Measurements from ENCODE around the gene ECI1. TPM values are rescaled to one million over a fixed set of nuclear protein-coding genes. Genes with fewer than 3 reads are reported as not detected.

ECI1 gene
- total and polyA plus RNA-seq, 2 experiments from 2014 or later, result 118 to 143 TPM

DNA sequence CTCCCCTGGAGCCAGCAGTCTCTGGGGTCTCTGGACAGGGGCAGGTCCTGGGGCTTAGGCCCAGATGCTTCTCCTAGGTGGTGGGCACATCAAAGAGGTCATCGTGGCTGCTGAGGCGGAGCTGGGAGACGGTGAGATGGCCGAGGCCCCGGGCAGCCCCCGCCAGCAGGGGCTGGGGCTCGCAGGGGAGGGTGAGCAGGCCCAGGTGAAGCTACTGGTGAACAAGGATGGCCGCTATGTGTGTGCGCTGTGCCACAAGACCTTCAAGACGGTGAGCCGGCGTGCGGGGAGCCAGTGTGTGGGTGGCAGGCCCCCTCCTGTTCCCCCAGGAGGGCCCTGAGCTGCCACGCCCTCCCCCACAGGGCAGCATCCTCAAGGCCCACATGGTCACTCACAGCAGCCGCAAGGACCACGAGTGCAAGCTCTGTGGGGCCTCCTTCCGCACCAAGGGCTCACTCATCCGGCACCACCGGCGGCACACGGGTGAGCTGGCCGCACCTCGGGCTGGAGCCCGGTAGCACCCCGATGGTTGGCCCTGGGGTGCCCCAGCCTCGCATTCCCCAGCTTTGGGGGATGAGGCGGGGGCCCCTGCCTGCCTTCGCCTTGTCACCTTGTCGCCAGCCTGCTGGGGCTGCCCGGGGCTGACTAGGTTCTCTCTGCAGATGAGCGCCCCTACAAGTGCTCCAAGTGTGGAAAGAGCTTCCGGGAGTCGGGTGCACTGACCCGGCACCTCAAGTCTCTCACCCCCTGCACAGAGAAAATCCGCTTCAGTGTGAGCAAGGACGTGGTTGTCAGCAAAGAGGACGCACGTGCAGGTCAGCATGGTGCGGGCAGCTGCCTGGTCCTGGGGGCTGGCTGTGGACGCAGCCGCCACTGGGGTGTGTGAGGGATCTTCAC, 19.0 kb downstream of the ECI1 start:
- Histone ChIP-seq H3K4me1 (ENCODE audit: insufficient read depth) (no peaks in the 10 kb centered on the region), H3K9me2 (ENCODE audit: insufficient read depth) (no peaks in the 10 kb centered on the region), H2AFZ (no peak overlapping the region), H3K4me3 (no peak overlapping the region), H3F3A (replicated peaks; ENCODE audit: low read depth) (no peaks in the 10 kb centered on the region), H3K79me2 (replicated peaks; ENCODE audit: insufficient read depth) (peaks cover 7% of the 10 kb centered on the region), H3K27ac (ENCODE audit: low read depth) (no peak overlapping the region), H3K4me2 (no peak overlapping the region), H3K36me3 (ENCODE audit: insufficient read depth) (0 out of 2 replicates have a peak, but pooled peaks cover 5% of the 10 kb centered on the region), H4K20me1 (replicated peaks; ENCODE audit: insufficient read depth) (no peaks in the 10 kb centered on the region; the same call in 1 of the 2 replicates), H3K27me3 (ENCODE audit: insufficient read depth) (peaks cover 12% of the 10 kb centered on the region)
- Mint-ChIP-seq H3K36me3 (ENCODE audit: low read depth) (peaks cover 9% of the 10 kb centered on the region; the same call in 2 of the 3 replicates), H3K4me3 (no peak overlapping the region), H3K9me3 (no peaks in the 10 kb centered on the region), H3K27ac (no peak overlapping the region), H3K4me1 (no peaks in the 10 kb centered on the region), H3K27me3 (ENCODE audit: insufficient read depth, low read depth, poor library complexity) (peaks cover 17% of the 10 kb centered on the region)
- TF ChIP-seq, protein P1, sequence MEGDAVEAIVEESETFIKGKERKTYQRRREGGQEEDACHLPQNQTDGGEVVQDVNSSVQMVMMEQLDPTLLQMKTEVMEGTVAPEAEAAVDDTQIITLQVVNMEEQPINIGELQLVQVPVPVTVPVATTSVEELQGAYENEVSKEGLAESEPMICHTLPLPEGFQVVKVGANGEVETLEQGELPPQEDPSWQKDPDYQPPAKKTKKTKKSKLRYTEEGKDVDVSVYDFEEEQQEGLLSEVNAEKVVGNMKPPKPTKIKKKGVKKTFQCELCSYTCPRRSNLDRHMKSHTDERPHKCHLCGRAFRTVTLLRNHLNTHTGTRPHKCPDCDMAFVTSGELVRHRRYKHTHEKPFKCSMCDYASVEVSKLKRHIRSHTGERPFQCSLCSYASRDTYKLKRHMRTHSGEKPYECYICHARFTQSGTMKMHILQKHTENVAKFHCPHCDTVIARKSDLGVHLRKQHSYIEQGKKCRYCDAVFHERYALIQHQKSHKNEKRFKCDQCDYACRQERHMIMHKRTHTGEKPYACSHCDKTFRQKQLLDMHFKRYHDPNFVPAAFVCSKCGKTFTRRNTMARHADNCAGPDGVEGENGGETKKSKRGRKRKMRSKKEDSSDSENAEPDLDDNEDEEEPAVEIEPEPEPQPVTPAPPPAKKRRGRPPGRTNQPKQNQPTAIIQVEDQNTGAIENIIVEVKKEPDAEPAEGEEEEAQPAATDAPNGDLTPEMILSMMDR (conservative IDR thresholded peaks at IDR 0.05; ENCODE audit: low read depth in 2 of 2), result no peak
- TF ChIP-seq POLR2AphosphoS5 (IDR thresholded peaks at IDR 0.05; ENCODE audit: low read depth), result no peak
- no peak for TF ChIP-seq JUNB (IDR thresholded peaks at IDR 0.05; ENCODE audit: unreplicated experiment)
- TF ChIP-seq STAT1 (IDR thresholded peaks at IDR 0.05; ENCODE audit: unreplicated experiment), result no peak
- no peak for TF ChIP-seq ETS1 (IDR thresholded peaks at IDR 0.05)
- no peak for TF ChIP-seq REST (IDR thresholded peaks at IDR 0.05; ENCODE audit: unreplicated experiment)
- TF ChIP-seq ZNF114 (CRISPR knock-in tag; IDR thresholded peaks at IDR 0.05), result no peak
- no peak for TF ChIP-seq CREB1 (CRISPR knock-in tag; IDR thresholded peaks at IDR 0.05; ENCODE audit: low read depth)
- TF ChIP-seq EZH2 (IDR thresholded peaks at IDR 0.05; ENCODE audit: low read depth, unreplicated experiment), result no peak
- TF ChIP-seq, protein P2, sequence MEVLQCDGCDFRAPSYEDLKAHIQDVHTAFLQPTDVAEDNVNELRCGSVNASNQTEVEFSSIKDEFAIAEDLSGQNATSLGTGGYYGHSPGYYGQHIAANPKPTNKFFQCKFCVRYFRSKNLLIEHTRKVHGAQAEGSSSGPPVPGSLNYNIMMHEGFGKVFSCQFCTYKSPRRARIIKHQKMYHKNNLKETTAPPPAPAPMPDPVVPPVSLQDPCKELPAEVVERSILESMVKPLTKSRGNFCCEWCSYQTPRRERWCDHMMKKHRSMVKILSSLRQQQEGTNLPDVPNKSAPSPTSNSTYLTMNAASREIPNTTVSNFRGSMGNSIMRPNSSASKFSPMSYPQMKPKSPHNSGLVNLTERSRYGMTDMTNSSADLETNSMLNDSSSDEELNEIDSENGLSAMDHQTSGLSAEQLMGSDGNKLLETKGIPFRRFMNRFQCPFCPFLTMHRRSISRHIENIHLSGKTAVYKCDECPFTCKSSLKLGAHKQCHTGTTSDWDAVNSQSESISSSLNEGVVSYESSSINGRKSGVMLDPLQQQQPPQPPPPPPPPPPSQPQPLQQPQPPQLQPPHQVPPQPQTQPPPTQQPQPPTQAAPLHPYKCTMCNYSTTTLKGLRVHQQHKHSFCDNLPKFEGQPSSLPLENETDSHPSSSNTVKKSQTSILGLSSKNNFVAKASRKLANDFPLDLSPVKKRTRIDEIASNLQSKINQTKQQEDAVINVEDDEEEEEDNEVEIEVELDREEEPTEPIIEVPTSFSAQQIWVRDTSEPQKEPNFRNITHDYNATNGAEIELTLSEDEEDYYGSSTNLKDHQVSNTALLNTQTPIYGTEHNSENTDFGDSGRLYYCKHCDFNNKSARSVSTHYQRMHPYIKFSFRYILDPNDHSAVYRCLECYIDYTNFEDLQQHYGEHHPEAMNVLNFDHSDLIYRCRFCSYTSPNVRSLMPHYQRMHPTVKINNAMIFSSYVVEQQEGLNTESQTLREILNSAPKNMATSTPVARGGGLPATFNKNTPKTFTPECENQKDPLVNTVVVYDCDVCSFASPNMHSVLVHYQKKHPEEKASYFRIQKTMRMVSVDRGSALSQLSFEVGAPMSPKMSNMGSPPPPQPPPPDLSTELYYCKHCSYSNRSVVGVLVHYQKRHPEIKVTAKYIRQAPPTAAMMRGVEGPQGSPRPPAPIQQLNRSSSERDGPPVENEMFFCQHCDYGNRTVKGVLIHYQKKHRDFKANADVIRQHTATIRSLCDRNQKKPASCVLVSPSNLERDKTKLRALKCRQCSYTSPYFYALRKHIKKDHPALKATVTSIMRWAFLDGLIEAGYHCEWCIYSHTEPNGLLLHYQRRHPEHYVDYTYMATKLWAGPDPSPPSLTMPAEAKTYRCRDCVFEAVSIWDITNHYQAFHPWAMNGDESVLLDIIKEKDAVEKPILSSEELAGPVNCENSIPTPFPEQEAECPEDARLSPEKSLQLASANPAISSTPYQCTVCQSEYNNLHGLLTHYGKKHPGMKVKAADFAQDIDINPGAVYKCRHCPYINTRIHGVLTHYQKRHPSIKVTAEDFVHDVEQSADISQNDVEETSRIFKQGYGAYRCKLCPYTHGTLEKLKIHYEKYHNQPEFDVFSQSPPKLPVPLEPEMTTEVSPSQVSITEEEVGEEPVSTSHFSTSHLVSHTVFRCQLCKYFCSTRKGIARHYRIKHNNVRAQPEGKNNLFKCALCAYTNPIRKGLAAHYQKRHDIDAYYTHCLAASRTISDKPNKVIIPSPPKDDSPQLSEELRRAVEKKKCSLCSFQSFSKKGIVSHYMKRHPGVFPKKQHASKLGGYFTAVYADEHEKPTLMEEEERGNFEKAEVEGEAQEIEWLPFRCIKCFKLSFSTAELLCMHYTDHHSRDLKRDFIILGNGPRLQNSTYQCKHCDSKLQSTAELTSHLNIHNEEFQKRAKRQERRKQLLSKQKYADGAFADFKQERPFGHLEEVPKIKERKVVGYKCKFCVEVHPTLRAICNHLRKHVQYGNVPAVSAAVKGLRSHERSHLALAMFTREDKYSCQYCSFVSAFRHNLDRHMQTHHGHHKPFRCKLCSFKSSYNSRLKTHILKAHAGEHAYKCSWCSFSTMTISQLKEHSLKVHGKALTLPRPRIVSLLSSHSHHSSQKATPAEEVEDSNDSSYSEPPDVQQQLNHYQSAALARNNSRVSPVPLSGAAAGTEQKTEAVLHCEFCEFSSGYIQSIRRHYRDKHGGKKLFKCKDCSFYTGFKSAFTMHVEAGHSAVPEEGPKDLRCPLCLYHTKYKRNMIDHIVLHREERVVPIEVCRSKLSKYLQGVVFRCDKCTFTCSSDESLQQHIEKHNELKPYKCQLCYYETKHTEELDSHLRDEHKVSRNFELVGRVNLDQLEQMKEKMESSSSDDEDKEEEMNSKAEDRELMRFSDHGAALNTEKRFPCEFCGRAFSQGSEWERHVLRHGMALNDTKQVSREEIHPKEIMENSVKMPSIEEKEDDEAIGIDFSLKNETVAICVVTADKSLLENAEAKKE (CRISPR knock-in tag; IDR thresholded peaks at IDR 0.05), result no peak
- TF ChIP-seq NANOG (IDR thresholded peaks at IDR 0.05; ENCODE audit: borderline replicate concordance), result no peak
- no peak for ATAC-seq
- no peak for DNase-seq (ENCODE audit: low spot score)

All from GM23338 (cell line).